ENCODE results near the gene CR1L.
"Not testable (repeated sequence)": the region's sequence is repeated elsewhere in the genome, so short reads cannot be mapped to it uniquely, and the experiment has no call there.

DNA sequence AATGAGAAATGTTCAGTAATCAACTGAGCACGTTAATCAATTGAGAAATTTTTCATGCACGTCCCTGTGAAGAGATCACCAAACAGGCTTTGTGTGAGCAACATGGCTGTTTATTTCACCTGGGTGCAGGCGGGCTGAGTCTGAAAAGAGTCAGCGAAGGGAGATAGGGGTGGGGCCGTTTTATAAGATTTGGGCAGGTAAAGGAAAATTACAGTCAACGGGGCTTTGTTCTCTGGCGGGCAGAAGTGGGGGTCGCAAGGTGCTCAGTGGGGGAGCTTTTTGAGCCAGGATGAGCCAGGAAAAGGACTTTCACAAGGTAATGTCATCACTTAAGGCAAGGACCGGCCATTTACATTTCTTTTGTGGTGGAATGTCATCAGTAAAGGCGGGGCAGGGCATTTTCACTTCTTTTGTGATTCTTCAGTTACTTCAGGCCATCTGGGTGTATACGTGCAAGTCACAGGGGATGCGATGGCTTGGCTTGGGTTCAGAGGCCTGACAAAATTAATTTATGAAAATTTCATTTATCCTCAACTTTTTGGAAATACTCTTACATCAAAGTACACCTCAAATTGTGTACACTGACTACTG is 11.1 kb upstream of the CR1L start:
- TF ChIP-seq, protein P1, sequence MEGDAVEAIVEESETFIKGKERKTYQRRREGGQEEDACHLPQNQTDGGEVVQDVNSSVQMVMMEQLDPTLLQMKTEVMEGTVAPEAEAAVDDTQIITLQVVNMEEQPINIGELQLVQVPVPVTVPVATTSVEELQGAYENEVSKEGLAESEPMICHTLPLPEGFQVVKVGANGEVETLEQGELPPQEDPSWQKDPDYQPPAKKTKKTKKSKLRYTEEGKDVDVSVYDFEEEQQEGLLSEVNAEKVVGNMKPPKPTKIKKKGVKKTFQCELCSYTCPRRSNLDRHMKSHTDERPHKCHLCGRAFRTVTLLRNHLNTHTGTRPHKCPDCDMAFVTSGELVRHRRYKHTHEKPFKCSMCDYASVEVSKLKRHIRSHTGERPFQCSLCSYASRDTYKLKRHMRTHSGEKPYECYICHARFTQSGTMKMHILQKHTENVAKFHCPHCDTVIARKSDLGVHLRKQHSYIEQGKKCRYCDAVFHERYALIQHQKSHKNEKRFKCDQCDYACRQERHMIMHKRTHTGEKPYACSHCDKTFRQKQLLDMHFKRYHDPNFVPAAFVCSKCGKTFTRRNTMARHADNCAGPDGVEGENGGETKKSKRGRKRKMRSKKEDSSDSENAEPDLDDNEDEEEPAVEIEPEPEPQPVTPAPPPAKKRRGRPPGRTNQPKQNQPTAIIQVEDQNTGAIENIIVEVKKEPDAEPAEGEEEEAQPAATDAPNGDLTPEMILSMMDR (IDR thresholded peaks at IDR 0.05; ENCODE audit: poor library complexity), result not testable (repeated sequence)
- not testable (repeated sequence) for TF ChIP-seq EZH2 (IDR thresholded peaks at IDR 0.05; ENCODE audit: borderline replicate concordance)
